A673 (cell line): Measurements from ENCODE around the gene PTPRK. TPM values are rescaled to one million over a fixed set of nuclear protein-coding genes. Genes with fewer than 3 reads are reported as not detected.

ENCODE experiments used
- BruUV-seq: library from RNA; stranded (reverse); fragments of 400-500 nt; replicated peaks from 2 replicates; lab custom pipeline; 2021; lab: Mats Ljungman, UMichigan
- CTCF ChIA-PET: fragments of 300-600 bp; sonication (Branson Sonifier 250); formaldehyde crosslinking; loops from one replicate; lab custom pipeline; 2022; ENCODE audit warnings: antibody characterized with exemption; lab: Charles Lee
- POLR2A ChIA-PET: fragments of 300-600 bp; sonication (Branson Sonifier 250); formaldehyde crosslinking; loops from one replicate; lab custom pipeline; 2022; ENCODE audit warnings: antibody characterized with exemption; ENCODE audit not compliant: low non-redundant PET; lab: Charles Lee
- DNase-seq: peaks from one replicate; pipeline ENCODE4 v3.0.0-alpha.2; 2015; ENCODE audit warnings: low spot score
- H3K27ac ChIP-seq: fragments of 200-600 bp; sonication (generic); 2 replicates; pipeline ENCODE4 v1.5.1; 2016; ENCODE audit warnings: mixed run types, low read depth, mild to moderate bottlenecking, mixed read lengths, antibody characterized with exemption, low read length; ENCODE audit not compliant: poor library complexity, severe bottlenecking
- H3K27me3 ChIP-seq: fragments of 200-600 bp; sonication (generic); replicated peaks from 2 replicates; pipeline ENCODE4 v1.6.1; 2017; ENCODE audit warnings: mixed run types, low read depth, mild to moderate bottlenecking, mixed read lengths, antibody characterized with exemption, low read length; ENCODE audit not compliant: insufficient read depth, poor library complexity
- H3K36me3 ChIP-seq: fragments of 200-600 bp; sonication (generic); 2 replicates; pipeline ENCODE4 v1.6.1; 2016; ENCODE audit warnings: mixed run types, mild to moderate bottlenecking, mixed read lengths, antibody characterized with exemption, low read length; ENCODE audit not compliant: insufficient read depth, poor library complexity, severe bottlenecking
- H3K4me1 ChIP-seq: fragments of 200-600 bp; sonication (generic); 2 replicates; pipeline ENCODE4 v1.6.1; 2017; ENCODE audit warnings: mixed run types, mild to moderate bottlenecking, mixed read lengths, antibody characterized with exemption, low read length; ENCODE audit not compliant: insufficient read depth, poor library complexity, severe bottlenecking
- H3K4me3 ChIP-seq: fragments of 200-600 bp; sonication (generic); 2 replicates; pipeline ENCODE4 v1.5.1; 2016; ENCODE audit warnings: low read depth, mixed run types, mild to moderate bottlenecking, mixed read lengths, low read length; ENCODE audit not compliant: poor library complexity, severe bottlenecking
- H3K9me3 ChIP-seq: fragments of 200-600 bp; sonication (generic); 2 replicates; pipeline ENCODE4 v1.6.1; 2016; ENCODE audit warnings: mixed run types, low read depth, mild to moderate bottlenecking, mixed read lengths, antibody characterized with exemption, low read length; ENCODE audit not compliant: poor library complexity, severe bottlenecking
- CTCF ChIP-seq: fragments of 300-800, 200-600 bp; sonication (generic); conservative IDR thresholded peaks from 2 replicates; pipeline ENCODE4 v1.5.1; 2017; ENCODE audit warnings: low read depth, mild to moderate bottlenecking, antibody characterized with exemption, low read length, moderate library complexity, mixed read lengths
- EZH2 ChIP-seq: fragments of 200-600 bp; sonication (generic); IDR thresholded peaks from 2 replicates; pipeline ENCODE4 v1.6.1; 2017; ENCODE audit warnings: borderline replicate concordance, low read depth, mild to moderate bottlenecking, mixed read lengths, antibody characterized with exemption, low read length; ENCODE audit not compliant: poor library complexity, severe bottlenecking
- intact Hi-C: fragments of 100-400 bp; cut with micrococcal nuclease; formaldehyde crosslinking; loops from one replicate; pipeline ENCODE4 v1.10.0; 2022; ENCODE audit not compliant: unreplicated experiment
- total RNA-seq: library from RNA; stranded (reverse); gene quantifications from 2 replicates; pipeline ENCODE4 v1.2.3, GENCODE V29; 2021

Gene PTPRK
- total RNA-seq, 1 experiment from 2014 or later, result 77.3 TPM

GRCh38 chr6:128452713-128453112 is 67.7 kb downstream of the PTPRK start:
- ChIA-PET CTCF (no interaction called here), POLR2A (no interaction called here)
- peaks cover 29% of the 10 kb centered on the region for H3K4me1 ChIP-seq
- H3K4me3 ChIP-seq, result no peak overlapping the region
- TF ChIP-seq CTCF, result no peak
- no peak for TF ChIP-seq EZH2
- intact Hi-C loops, result no loop called here
- H3K9me3 ChIP-seq, result no peaks in the 10 kb centered on the region
- H3K36me3 ChIP-seq, result no peaks in the 10 kb centered on the region
- H3K27me3 ChIP-seq, result no peaks in the 10 kb centered on the region
- DNase-seq, result no peak
- no TSS peak for BruUV-seq
- no peak overlapping the region for H3K27ac ChIP-seq

DNA sequence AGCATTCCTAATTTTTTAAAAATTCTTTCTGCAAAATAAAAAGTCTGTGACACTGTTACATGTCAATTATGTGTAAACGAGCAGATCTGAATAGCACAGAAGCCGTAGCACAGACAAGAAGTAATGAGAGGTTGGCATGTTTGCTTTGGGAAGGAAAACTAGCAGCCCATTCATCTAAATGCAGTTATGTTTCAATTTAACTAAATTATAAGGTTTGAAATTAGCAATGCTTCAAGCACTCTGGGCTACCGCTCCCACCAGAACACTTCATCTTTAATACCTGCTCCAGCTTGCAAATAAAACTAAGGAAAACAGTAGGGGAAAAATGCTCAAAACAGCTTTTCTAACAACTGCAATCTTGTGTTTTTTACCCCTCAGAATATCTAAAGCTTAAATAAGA is 73.9 kb downstream of the PTPRK start:
- no peak for DNase-seq
- POLR2A ChIA-PET, result no interaction called here
- no peaks in the 10 kb centered on the region for H3K36me3 ChIP-seq
- CTCF ChIA-PET, result interaction anchor here (1.0 kb wide), 1 partner anchor 350 kb away, joined by 4 read pairs; no protein-coding TSS in a partner anchor
- no peak overlapping the region for H3K4me3 ChIP-seq
- H3K27me3 ChIP-seq, result no peaks in the 10 kb centered on the region
- intact Hi-C loops, result no loop called here
- H3K27ac ChIP-seq, result no peak overlapping the region
- H3K9me3 ChIP-seq, result no peaks in the 10 kb centered on the region
- no peak for TF ChIP-seq EZH2
- no peak for TF ChIP-seq CTCF
- BruUV-seq, result no TSS peak
- peaks cover 19% of the 10 kb centered on the region for H3K4me1 ChIP-seq

GRCh38 chr6:128443553-128443952 is 76.8 kb downstream of the PTPRK start:
- H3K27me3 ChIP-seq, result no peaks in the 10 kb centered on the region
- no peaks in the 10 kb centered on the region for H3K36me3 ChIP-seq
- no peak overlapping the region for H3K27ac ChIP-seq
- BruUV-seq, result no TSS peak
- ChIA-PET CTCF (no interaction called here), POLR2A (no interaction called here)
- H3K4me3 ChIP-seq, result no peak overlapping the region
- TF ChIP-seq EZH2 (no peak), CTCF (no peak)
- peaks cover 41% of the 10 kb centered on the region for H3K4me1 ChIP-seq
- intact Hi-C loops, result no loop called here
- H3K9me3 ChIP-seq, result no peaks in the 10 kb centered on the region
- no peak for DNase-seq
